Fibroblast of lung (primary cell): ENCODE data around the gene NOD1. TPM values are rescaled to one million over a fixed set of nuclear protein-coding genes. Genes with fewer than 3 reads are reported as not detected.

ENCODE experiments used
- DNase-seq, 2 donors: peaks; one replicate each; pipeline versions ENCODE4 v3.0.0 to v3.0.0-alpha.2; 2010; ENCODE audit warnings: low read depth in 2 of 2
- H2AFZ ChIP-seq: 2 replicates; pipeline ENCODE4 v1.5.1; 2012; ENCODE audit warnings: low read length, control low read depth, inconsistent platforms
- H3K27ac ChIP-seq: 2 replicates; pipeline ENCODE4 v1.5.1; 2011; ENCODE audit warnings: low read length, control low read depth; ENCODE audit not compliant: insufficient read depth
- H3K27me3 ChIP-seq: 2 replicates; pipeline ENCODE4 v1.5.1; 2011; ENCODE audit warnings: mild to moderate bottlenecking, low read length; ENCODE audit not compliant: control insufficient read depth, insufficient read depth
- H3K36me3 ChIP-seq: 2 replicates; pipeline ENCODE4 v1.5.1; 2011; ENCODE audit warnings: low read length; ENCODE audit not compliant: control insufficient read depth, insufficient read depth
- H3K4me1 ChIP-seq: 2 replicates; pipeline ENCODE4 v1.5.1; 2011; ENCODE audit warnings: low read length; ENCODE audit not compliant: control insufficient read depth, insufficient read depth; ENCODE audit errors: extremely low read depth
- H3K4me2 ChIP-seq: 2 replicates; pipeline ENCODE4 v1.5.1; 2011; ENCODE audit warnings: low read length, control low read depth; ENCODE audit not compliant: insufficient read depth; ENCODE audit errors: extremely low read depth
- H3K4me3 ChIP-seq, 4 experiments: fragments of 200-600 bp in 1 of 4; sonication (generic) in 1 of 4; replicated peaks in 1 of 4; 2 replicates each; pipeline ENCODE4 v1.5.1; 2011 to 2016; ENCODE audit warnings: low read length in 4 of 4, low read depth in 3 of 4, mild to moderate bottlenecking in 3 of 4, control low read depth in 2 of 4, inconsistent platforms in 1 of 4, mixed read lengths in 1 of 4; ENCODE audit not compliant: insufficient read depth in 1 of 4; ENCODE audit errors: control extremely low read depth in 1 of 4
- H3K79me2 ChIP-seq: 2 replicates; pipeline ENCODE4 v1.5.1; 2012; ENCODE audit warnings: mild to moderate bottlenecking, low read length, inconsistent platforms; ENCODE audit not compliant: control insufficient read depth, insufficient read depth
- H3K9ac ChIP-seq: 2 replicates; pipeline ENCODE4 v1.5.1; 2011; ENCODE audit warnings: mild to moderate bottlenecking, low read length, control low read depth; ENCODE audit not compliant: insufficient read depth
- H3K9me3 ChIP-seq: 2 replicates; pipeline ENCODE4 v1.5.1; 2012; ENCODE audit warnings: low read depth, low read length; ENCODE audit not compliant: control insufficient read depth, insufficient read depth
- H4K20me1 ChIP-seq: 2 replicates; pipeline ENCODE4 v1.5.1; 2011; ENCODE audit warnings: low read length; ENCODE audit not compliant: control insufficient read depth, insufficient read depth; ENCODE audit errors: extremely low read depth
- CTCF ChIP-seq, 2 donors: IDR thresholded peaks in 1 of 2; conservative IDR thresholded peaks in 1 of 2; 1 replicate in 1 of 2; 2 replicates in 1 of 2; pipeline ENCODE4 v1.5.1; 2011 to 2012; ENCODE audit warnings: low read length in 2 of 2, control low read depth in 1 of 2, inconsistent platforms in 1 of 2, low read depth in 1 of 2, mild to moderate bottlenecking in 1 of 2
- EZH2 ChIP-seq: IDR thresholded peaks from 2 replicates; pipeline ENCODE4 v1.5.1; 2012; ENCODE audit warnings: low read length, control low read depth, mild to moderate bottlenecking; ENCODE audit errors: missing control alignments
- polyA plus RNA-seq, 2 donors: library from polyadenylated mRNA; depleted of rRNA in 1 of 2; stranded (reverse) in 1 of 2; unstranded in 1 of 2; fragments of >200 nt; gene quantifications; 2 replicates each; pipeline ENCODE4 v1.2.1, GENCODE V29; 2011 to 2012; ENCODE audit warnings: missing spikeins in 1 of 2
- total RNA-seq: library from RNA; depleted of rRNA; stranded (reverse); fragments of >200 nt; gene quantifications from 2 replicates; pipeline ENCODE4 v1.2.1, GENCODE V29; 2014

The NOD1 gene
- total and polyA plus RNA-seq, 2 donors (not counting 1 experiment from before 2014, with no cell fraction given), result 3.3 to 7.3 TPM

GRCh38 chr7:30445770-30446169 is 32.8 kb downstream of the NOD1 start:
- H4K20me1 ChIP-seq, result no peaks in the 10 kb centered on the region
- H3K27ac ChIP-seq, result no peak overlapping the region
- no peaks in the 10 kb centered on the region for H3K36me3 ChIP-seq
- no peak overlapping the region for H3K4me2 ChIP-seq
- H2AFZ ChIP-seq, result no peak overlapping the region
- no peak overlapping the region for H3K4me3 ChIP-seq
- TF ChIP-seq CTCF (conservative IDR thresholded peaks at IDR 0.05 in 1 of 2, IDR thresholded peaks at IDR 0.05 in 1 of 2; ENCODE audit: low read depth in 1 of 2, low read length in 2 of 2) (peak in 1 of 2 donors; percentile 61), EZH2 (no peak)
- H3K79me2 ChIP-seq, result no peaks in the 10 kb centered on the region
- DNase-seq, result peak; percentile 36 to 90
- no peaks in the 10 kb centered on the region for H3K9me3 ChIP-seq
- H3K4me1 ChIP-seq, result no peaks in the 10 kb centered on the region
- no peaks in the 10 kb centered on the region for H3K27me3 ChIP-seq
- H3K9ac ChIP-seq, result no peak overlapping the region

- Histone ChIP-seq H3K27me3 (no peaks in the 10 kb centered on the region), H2AFZ (no peak overlapping the region), H4K20me1 (no peaks in the 10 kb centered on the region), H3K36me3 (no peaks in the 10 kb centered on the region), H3K9ac (no peak overlapping the region), H3K27ac (no peak overlapping the region), H3K4me3 (no peak overlapping the region), H3K79me2 (no peaks in the 10 kb centered on the region), H3K4me2 (no peak overlapping the region), H3K4me1 (no peaks in the 10 kb centered on the region), H3K9me3 (no peaks in the 10 kb centered on the region)
- DNase-seq, result no peak
- TF ChIP-seq EZH2 (no peak), CTCF (conservative IDR thresholded peaks at IDR 0.05 in 1 of 2, IDR thresholded peaks at IDR 0.05 in 1 of 2; ENCODE audit: low read depth in 1 of 2, low read length in 2 of 2) (no peak)
These were observed 40.6 kb downstream of the NOD1 start for GRCh38 chr7:30437823-30438574.

GRCh38 chr7:30436518-30436917 is 42.1 kb downstream of the NOD1 start:
- Histone ChIP-seq H3K9me3 (no peaks in the 10 kb centered on the region), H3K79me2 (no peaks in the 10 kb centered on the region), H2AFZ (no peak overlapping the region), H4K20me1 (no peaks in the 10 kb centered on the region), H3K4me2 (no peak overlapping the region), H3K4me3 (no peak overlapping the region), H3K36me3 (no peaks in the 10 kb centered on the region), H3K9ac (no peak overlapping the region), H3K27ac (no peak overlapping the region), H3K4me1 (peaks cover 2% of the 10 kb centered on the region), H3K27me3 (no peaks in the 10 kb centered on the region)
- no peak for DNase-seq
- no peak for TF ChIP-seq CTCF (conservative IDR thresholded peaks at IDR 0.05 in 1 of 2, IDR thresholded peaks at IDR 0.05 in 1 of 2; ENCODE audit: low read depth in 1 of 2, low read length in 2 of 2)
- no peak for TF ChIP-seq EZH2
